Neutrophil (primary cell): ENCODE measurements around the gene EPM2A.

Source experiments
- H3K27ac ChIP-seq: fragments of 200-600 bp; sonication (generic); 2 replicates; pipeline ENCODE4 v1.5.1; 2016; ENCODE audit warnings: mild to moderate bottlenecking, moderate library complexity
- H3K27me3 ChIP-seq: fragments of 200-600 bp; sonication (generic); 2 replicates; pipeline ENCODE4 v1.6.0; 2016; ENCODE audit warnings: mild to moderate bottlenecking
- H3K36me3 ChIP-seq: fragments of 200-600 bp; sonication (generic); 2 replicates; pipeline ENCODE4 v1.5.1; 2017
- H3K4me1 ChIP-seq, 2 experiments: fragments of 200-600 bp in 1 of 2; sonication (generic) in 1 of 2; 1 replicate in 1 of 2; 2 replicates in 1 of 2; pipeline versions ENCODE4 v1.5.1 to v1.6.1; 2013 to 2016; ENCODE audit warnings: low read depth in 1 of 2, low read length in 1 of 2, mild to moderate bottlenecking in 1 of 2, moderate library complexity in 1 of 2; ENCODE audit not compliant: control insufficient read depth in 1 of 2, insufficient read depth in 1 of 2
- H3K4me3 ChIP-seq, 2 experiments: fragments of 200-600 bp in 1 of 2; sonication (generic) in 1 of 2; 1 replicate in 1 of 2; 2 replicates in 1 of 2; pipeline ENCODE4 v1.5.1; 2013 to 2016; ENCODE audit warnings: low read depth in 1 of 2, low read length in 1 of 2, mild to moderate bottlenecking in 1 of 2, moderate library complexity in 1 of 2
- H3K9me3 ChIP-seq: fragments of 200-600 bp; sonication (generic); 2 replicates; pipeline ENCODE4 v1.5.1; 2016
- TF ChIP-seq, protein P1 (sequence below): fragments of 200-600 bp; sonication (generic); IDR thresholded peaks from 2 replicates; pipeline ENCODE4 v1.5.1; 2016; ENCODE audit warnings: antibody characterized with exemption

The EPM2A gene

DNA sequence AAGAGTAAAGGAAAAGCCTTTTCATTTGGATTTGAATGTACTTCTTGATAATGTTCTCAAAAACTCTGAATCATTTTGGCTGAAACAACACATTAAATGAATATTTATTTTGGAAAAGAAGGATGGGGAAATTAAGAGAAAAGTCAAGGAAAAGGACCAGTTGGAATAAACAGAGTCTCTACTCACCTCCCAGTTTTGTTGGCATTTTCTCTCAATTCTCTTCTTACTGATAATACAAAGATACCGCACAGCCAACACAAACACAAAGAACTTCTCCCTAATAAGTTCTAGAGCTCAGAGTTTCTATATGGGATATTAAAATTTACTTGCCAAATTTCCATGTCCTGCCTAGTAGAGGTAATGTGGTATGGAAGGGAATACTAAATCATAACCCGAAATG is 13.1 kb downstream of the EPM2A start:
- Histone ChIP-seq H3K27ac (no peak overlapping the region), H3K4me3 (no peak overlapping the region), H3K36me3 (no peaks in the 10 kb centered on the region), H3K9me3 (no peaks in the 10 kb centered on the region), H3K27me3 (no peaks in the 10 kb centered on the region), H3K4me1 (no peaks in the 10 kb centered on the region)
- TF ChIP-seq, protein P1, sequence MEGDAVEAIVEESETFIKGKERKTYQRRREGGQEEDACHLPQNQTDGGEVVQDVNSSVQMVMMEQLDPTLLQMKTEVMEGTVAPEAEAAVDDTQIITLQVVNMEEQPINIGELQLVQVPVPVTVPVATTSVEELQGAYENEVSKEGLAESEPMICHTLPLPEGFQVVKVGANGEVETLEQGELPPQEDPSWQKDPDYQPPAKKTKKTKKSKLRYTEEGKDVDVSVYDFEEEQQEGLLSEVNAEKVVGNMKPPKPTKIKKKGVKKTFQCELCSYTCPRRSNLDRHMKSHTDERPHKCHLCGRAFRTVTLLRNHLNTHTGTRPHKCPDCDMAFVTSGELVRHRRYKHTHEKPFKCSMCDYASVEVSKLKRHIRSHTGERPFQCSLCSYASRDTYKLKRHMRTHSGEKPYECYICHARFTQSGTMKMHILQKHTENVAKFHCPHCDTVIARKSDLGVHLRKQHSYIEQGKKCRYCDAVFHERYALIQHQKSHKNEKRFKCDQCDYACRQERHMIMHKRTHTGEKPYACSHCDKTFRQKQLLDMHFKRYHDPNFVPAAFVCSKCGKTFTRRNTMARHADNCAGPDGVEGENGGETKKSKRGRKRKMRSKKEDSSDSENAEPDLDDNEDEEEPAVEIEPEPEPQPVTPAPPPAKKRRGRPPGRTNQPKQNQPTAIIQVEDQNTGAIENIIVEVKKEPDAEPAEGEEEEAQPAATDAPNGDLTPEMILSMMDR = no peak

GRCh38 chr6:145721144-145721543 is 14.2 kb downstream of the EPM2A start:
- Histone ChIP-seq H3K9me3 (no peaks in the 10 kb centered on the region), H3K27me3 (no peaks in the 10 kb centered on the region), H3K36me3 (no peaks in the 10 kb centered on the region), H3K4me1 (no peaks in the 10 kb centered on the region), H3K4me3 (no peak overlapping the region), H3K27ac (no peak overlapping the region)
- TF ChIP-seq, protein P1 = no peak

GRCh38 chr6:145715426-145715825 is 19.9 kb downstream of the EPM2A start:
- Histone ChIP-seq H3K27me3 (no peaks in the 10 kb centered on the region), H3K27ac (no peak overlapping the region), H3K4me1 (no peaks in the 10 kb centered on the region), H3K4me3 (no peak overlapping the region), H3K9me3 (peaks cover 7% of the 10 kb centered on the region), H3K36me3 (no peaks in the 10 kb centered on the region)
- TF ChIP-seq, protein P1 = no peak

DNA sequence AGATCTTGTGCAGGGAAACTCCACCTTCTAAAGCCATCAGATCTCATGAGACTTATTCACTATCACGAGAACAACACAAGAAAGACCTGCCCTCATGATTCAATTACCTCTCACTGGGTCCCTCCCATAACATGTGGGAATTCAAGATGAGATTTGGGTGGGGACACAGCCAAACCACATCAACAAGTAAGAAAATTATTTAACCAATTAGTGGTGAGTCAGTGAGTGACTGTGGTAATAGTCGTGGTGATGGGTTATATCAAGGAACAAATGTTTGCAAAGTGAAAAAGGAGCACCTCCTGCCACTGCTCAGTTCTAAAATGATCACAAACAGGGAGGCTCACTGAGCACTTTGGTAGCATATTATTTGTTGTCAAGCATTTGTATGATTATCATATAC is 20.6 kb downstream of the EPM2A start:
- Histone ChIP-seq H3K4me3 (no peak overlapping the region), H3K27me3 (no peaks in the 10 kb centered on the region), H3K36me3 (no peaks in the 10 kb centered on the region), H3K4me1 (no peaks in the 10 kb centered on the region), H3K27ac (no peak overlapping the region), H3K9me3 (peaks cover 7% of the 10 kb centered on the region)
- TF ChIP-seq, protein P1 = no peak

DNA sequence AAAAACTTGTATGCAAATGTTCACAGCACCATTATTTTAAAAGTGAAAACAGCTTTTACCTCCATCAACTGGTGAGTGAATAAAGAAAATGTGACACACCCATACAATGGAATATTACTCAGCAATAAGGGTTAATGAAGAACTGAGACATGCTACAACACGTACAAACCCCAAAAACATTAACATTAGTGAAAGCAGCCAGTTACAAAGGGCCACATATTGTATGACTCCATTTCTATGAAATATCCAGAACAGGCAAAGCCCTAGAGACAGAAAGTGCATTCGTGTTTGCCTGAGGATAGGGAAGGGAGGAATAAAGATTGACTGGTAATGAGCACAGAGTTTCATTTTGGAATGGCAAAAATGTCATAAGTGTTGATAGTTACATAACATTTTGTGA is 21.5 kb downstream of the EPM2A start:
- TF ChIP-seq, protein P1 = no peak
- Histone ChIP-seq H3K9me3 (peaks cover 7% of the 10 kb centered on the region), H3K27me3 (no peaks in the 10 kb centered on the region), H3K4me3 (no peak overlapping the region), H3K4me1 (no peaks in the 10 kb centered on the region), H3K36me3 (no peaks in the 10 kb centered on the region), H3K27ac (no peak overlapping the region)

GRCh38 chr6:145711372-145711771 is 23.9 kb downstream of the EPM2A start:
- peaks cover 7% of the 10 kb centered on the region for H3K9me3 ChIP-seq
- no peaks in the 10 kb centered on the region for H3K27me3 ChIP-seq
- H3K27ac ChIP-seq = no peak overlapping the region
- TF ChIP-seq, protein P1 = no peak
- no peaks in the 10 kb centered on the region for H3K4me1 ChIP-seq
- no peak overlapping the region for H3K4me3 ChIP-seq
- no peaks in the 10 kb centered on the region for H3K36me3 ChIP-seq
